ENCODE results near the gene RHOH. TPM values are rescaled to one million over a fixed set of nuclear protein-coding genes. Genes with fewer than 3 reads are reported as not detected.

Gene RHOH
- total RNA-seq, 4 donors from 2014 or later, result 1.8 to 5.8 (median 4.6) TPM

GRCh38 chr4:40204507-40205258 lies 7.9 kb downstream of the RHOH start:
- ATAC-seq (ENCODE audit: low FRiP score) (no peak), DNase-seq (ENCODE audit: low spot score) (no peak)
- TF ChIP-seq CTCF (IDR thresholded peaks at IDR 0.05), result no peak

DNA sequence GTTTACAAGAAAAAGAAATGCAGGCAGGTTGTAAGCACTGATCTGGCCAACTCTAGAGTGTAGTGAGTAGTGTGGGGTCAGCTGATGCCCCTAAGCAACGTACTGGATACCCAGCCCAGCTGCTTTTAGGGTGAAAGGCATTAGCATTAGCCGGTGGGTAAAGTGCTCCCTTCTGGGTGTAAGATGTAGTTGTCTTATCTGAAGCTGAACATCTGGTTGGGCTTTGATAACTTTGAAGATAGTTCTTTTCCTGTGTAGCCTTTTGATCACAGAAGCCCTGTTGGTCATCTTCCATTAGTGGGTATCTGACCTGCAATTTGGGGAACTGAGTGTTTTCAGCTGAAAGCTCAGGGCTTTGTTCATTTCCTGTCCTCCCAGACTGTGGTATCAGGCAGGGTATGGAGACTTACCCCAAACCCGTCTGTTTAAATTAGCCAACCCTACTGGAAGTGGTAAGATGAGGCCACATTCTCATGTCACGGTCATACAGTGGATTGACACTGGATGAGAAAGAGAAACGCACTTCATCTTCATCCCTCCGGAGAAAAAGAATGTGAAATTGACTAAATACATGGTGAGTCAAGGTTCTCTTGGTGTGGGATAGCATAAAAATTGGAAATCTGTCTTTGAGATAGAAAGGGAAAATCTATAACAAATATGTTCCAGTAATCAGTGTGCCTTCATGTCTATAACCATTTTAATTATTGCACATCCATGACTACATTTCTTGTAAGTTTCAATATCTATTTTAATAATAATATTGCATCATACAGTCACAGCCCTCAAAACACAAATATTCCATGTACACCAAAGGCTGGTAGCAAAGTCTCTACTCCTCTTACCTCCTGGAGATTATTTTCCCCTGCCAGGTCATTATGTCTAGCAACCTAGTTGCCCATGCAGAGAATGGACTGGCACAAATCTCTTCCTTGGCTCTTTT lies 8.7 kb downstream of the RHOH start:
- DNase-seq (ENCODE audit: low spot score) (no peak), ATAC-seq (ENCODE audit: low FRiP score) (no peak)
- TF ChIP-seq CTCF (IDR thresholded peaks at IDR 0.05), result no peak

DNA sequence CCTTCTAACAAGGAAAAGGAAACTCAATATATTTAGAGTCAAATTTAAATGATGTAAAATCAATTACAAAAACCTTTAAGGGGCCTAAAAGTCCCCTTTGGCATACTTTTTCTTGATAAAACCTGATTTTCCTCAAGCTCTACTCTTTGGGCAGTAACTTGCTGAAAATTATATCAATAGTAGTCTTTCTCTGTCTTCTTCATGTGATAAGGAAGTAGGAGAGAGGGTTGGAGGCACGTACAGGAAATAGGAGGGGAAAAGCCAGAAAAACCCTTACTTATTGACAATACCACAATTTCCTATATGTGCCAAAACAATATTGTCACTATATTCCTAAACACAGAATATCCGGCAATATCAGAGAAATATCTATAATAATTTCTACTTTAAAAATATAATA lies 9.6 kb downstream of the RHOH start:
- DNase-seq (ENCODE audit: low spot score) (no peak), ATAC-seq (ENCODE audit: low FRiP score) (no peak)
- TF ChIP-seq CTCF (IDR thresholded peaks at IDR 0.05), result no peak

DNA sequence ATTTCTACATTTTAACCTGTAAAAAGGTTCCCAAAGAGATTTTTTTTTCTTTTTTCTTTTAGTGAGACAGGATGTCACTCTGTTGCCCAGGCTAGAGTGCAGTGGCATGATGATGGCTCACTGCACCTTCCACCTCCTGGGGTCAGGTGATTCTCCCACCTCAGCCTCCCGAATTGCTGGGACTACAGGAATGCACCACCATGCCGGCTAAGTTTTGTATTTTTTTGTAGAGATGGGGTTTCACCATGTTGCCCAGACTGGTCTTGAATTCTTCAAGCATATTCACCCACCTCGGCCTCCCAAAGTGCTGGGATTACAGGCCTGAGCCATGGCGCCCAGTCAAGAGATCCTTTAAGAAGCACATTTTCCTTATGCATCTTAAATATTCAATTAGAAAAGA lies 12.6 kb downstream of the RHOH start:
- DNase-seq (ENCODE audit: low spot score) (no peak), ATAC-seq (ENCODE audit: low FRiP score) (no peak)
- TF ChIP-seq CTCF (IDR thresholded peaks at IDR 0.05), result no peak

GRCh38 chr4:40210776-40211175 lies 13.9 kb downstream of the RHOH start:
- ATAC-seq (ENCODE audit: low FRiP score) (no peak), DNase-seq (ENCODE audit: low spot score) (no peak)
- no peak for TF ChIP-seq CTCF (IDR thresholded peaks at IDR 0.05)

DNA sequence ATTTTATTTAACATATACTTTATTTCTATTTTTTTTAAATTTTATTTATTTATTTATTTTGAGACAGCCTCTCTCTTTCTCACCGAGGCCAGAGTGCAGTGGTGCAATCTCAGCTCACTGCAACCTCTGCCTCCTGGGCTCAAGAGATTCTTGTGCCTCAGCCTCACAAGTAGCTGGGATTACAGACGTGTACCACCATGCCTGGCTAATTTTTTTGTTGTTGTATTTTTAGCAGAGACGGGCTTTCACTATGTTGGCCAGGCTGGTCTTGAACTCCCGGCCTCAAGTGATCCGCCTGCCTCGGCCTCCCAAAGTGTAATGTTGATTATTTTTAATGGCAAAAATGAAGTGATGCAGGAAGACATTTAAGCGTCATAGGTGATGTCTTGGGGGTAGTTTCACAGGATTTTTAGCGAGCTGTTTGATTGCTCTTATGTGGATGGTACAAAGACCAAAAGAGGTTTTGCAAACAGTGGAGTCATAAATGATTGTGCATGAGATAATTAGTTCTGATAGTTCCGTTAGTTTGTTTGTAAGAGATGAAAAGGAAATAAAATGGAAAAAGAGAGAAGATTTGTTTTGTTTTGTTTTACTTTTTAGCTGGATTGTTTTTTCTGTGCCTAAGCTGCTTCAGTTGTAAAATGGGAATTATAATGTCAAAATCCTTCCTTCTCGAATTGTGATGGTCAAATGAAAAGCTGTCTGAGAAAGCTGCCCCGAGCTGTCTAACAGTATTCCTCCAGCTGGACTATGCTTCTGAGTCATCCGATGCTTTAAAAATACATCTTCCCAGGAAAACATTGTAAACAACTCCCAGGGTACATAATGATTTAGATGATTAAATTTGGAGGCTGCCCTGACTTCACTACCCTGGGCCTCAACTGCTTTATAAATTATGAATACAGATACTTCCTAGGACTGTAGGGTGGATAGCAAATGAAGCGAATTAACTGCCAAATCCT lies 14.7 kb downstream of the RHOH start:
- no peak for ATAC-seq (ENCODE audit: low FRiP score)
- DNase-seq (ENCODE audit: low spot score), result no peak
- no peak for TF ChIP-seq CTCF (IDR thresholded peaks at IDR 0.05)

All from omental fat pad (tissue), 4 donors.